Small intestine (tissue), 7 donors: ENCODE measurements around the gene IQCH. TPM values are rescaled to one million over a fixed set of nuclear protein-coding genes. Genes with fewer than 3 reads are reported as not detected.

Source experiments
- DNase-seq, 2 donors: peaks; one replicate each; pipeline versions ENCODE4 v3.0.0 to v3.0.0-alpha.2; 2013
- FAIRE-seq: peaks from 2 replicates; lab custom pipeline; 2012; peaks lifted over from hg19 to GRCh38; lab: Jason Lieb, UNC
- H3K27ac ChIP-seq, 3 donors: one replicate each; pipeline ENCODE4 v1.5.1; 2013; ENCODE audit warnings: low read length in 2 of 3, mild to moderate bottlenecking in 2 of 3, control low read depth in 1 of 3, inconsistent platforms in 1 of 3, low read depth in 1 of 3, moderate library complexity in 1 of 3
- H3K27me3 ChIP-seq, 3 donors: one replicate each; pipeline ENCODE4 v1.6.1; 2013; ENCODE audit warnings: low read length in 3 of 3, inconsistent platforms in 1 of 3; ENCODE audit not compliant: control insufficient read depth in 3 of 3, insufficient read depth in 3 of 3
- H3K36me3 ChIP-seq, 3 donors: one replicate each; pipeline ENCODE4 v1.6.1; 2013; ENCODE audit warnings: low read length in 3 of 3, inconsistent platforms in 1 of 3, low read depth in 1 of 3, mild to moderate bottlenecking in 1 of 3, moderate library complexity in 1 of 3; ENCODE audit not compliant: control insufficient read depth in 3 of 3, insufficient read depth in 2 of 3
- H3K4me1 ChIP-seq, 3 donors: one replicate each; pipeline ENCODE4 v1.6.1; 2013; ENCODE audit warnings: low read length in 2 of 3, inconsistent platforms in 1 of 3, low read depth in 1 of 3, mild to moderate bottlenecking in 1 of 3, moderate library complexity in 1 of 3; ENCODE audit not compliant: control insufficient read depth in 3 of 3, insufficient read depth in 2 of 3
- H3K4me3 ChIP-seq, 3 donors: one replicate each; pipeline ENCODE4 v1.5.1; 2013; ENCODE audit warnings: low read length in 3 of 3, control low read depth in 1 of 3, inconsistent platforms in 1 of 3, low read depth in 1 of 3, mild to moderate bottlenecking in 1 of 3, moderate library complexity in 1 of 3
- H3K9me3 ChIP-seq, 2 donors: one replicate each; pipeline ENCODE4 v1.6.1; 2013; ENCODE audit warnings: low read depth in 1 of 2, low read length in 1 of 2; ENCODE audit not compliant: control insufficient read depth in 2 of 2, insufficient read depth in 1 of 2
- WGBS, 3 donors: extraction: QIAGEN DNeasy Blood & Tissue Kit; methylation state at CpG; one replicate each; pipeline ENCODE4 v1.1.7; 2013; 5-methylcytosine and 5-hydroxymethylcytosine counted together
- polyA plus RNA-seq, 4 donors: library from polyadenylated mRNA; stranded (reverse) in 3 of 4; unstranded in 1 of 4; fragments of 200-250 nt in 3 of 4; fragments of 120-200 nt in 1 of 4; gene quantifications; one replicate each; pipeline versions ENCODE4 v1.2.1 to v1.2.3, GENCODE V29; 2013
- donor health status: healthy with polysubstance abuse.
- donor health status: control.
- donor health status: control.
- donor health status: Bipolar disorder and iron deficiency.
- donor health status: healthy.

Gene IQCH
- polyA plus RNA-seq, 4 donors: 0.27 to 0.72 (median 0.36) TPM; not detected in 1

GRCh38 chr15:67462875-67463274 is 208.3 kb downstream of the IQCH start:
- no peak for DNase-seq
- FAIRE-seq: no peak
- H3K36me3 ChIP-seq: peaks cover 0 to 4% (median 0%) of the 10 kb centered on the region in 3 donors
- no peaks in the 10 kb centered on the region for H3K9me3 ChIP-seq
- no peaks in the 10 kb centered on the region for H3K4me1 ChIP-seq
- H3K27me3 ChIP-seq: no peaks in the 10 kb centered on the region
- no peak overlapping the region for H3K27ac ChIP-seq
- whole genome bisulfite sequencing, 3 donors: 84 to 92% (median 92%) methylated on average over 3 of the region's 3 CpGs
- H3K4me3 ChIP-seq: no peak overlapping the region

- Histone ChIP-seq H3K4me3 (no peak overlapping the region), H3K4me1 (no peaks in the 10 kb centered on the region), H3K27me3 (no peaks in the 10 kb centered on the region), H3K36me3 (peaks cover 0 to 4% (median 0%) of the 10 kb centered on the region in 3 donors), H3K27ac (no peak overlapping the region), H3K9me3 (no peaks in the 10 kb centered on the region)
- DNase-seq: peak in 1 of 2 donors; percentile 5
- FAIRE-seq: no peak
Observed at GRCh38 chr15:67463488-67463887, 208.9 kb downstream of the IQCH start.

- H3K4me1 ChIP-seq: no peaks in the 10 kb centered on the region
- WGBS, 3 donors: 88 to 92% (median 91%) methylated on average over 12 of the region's 12 CpGs
- H3K27me3 ChIP-seq: no peaks in the 10 kb centered on the region
- FAIRE-seq (no peak), DNase-seq (no peak)
- H3K9me3 ChIP-seq: no peaks in the 10 kb centered on the region
- peaks cover 0 to 4% (median 0%) of the 10 kb centered on the region in 3 donors for H3K36me3 ChIP-seq
- H3K27ac ChIP-seq: no peak overlapping the region
- no peak overlapping the region for H3K4me3 ChIP-seq
Observed at GRCh38 chr15:67465196-67465952, 210.8 kb downstream of the IQCH start.

- DNase-seq (no peak), FAIRE-seq (no peak)
- peaks cover 0 to 4% (median 0%) of the 10 kb centered on the region in 3 donors for H3K36me3 ChIP-seq
- no peaks in the 10 kb centered on the region for H3K27me3 ChIP-seq
- WGBS, 3 donors: 79 to 90% (median 90%) methylated on average over 3 of the region's 3 CpGs
- H3K4me3 ChIP-seq: no peak overlapping the region
- H3K4me1 ChIP-seq: no peaks in the 10 kb centered on the region
- H3K27ac ChIP-seq: no peak overlapping the region
- H3K9me3 ChIP-seq: no peaks in the 10 kb centered on the region
Observed at GRCh38 chr15:67468416-67468815, 213.8 kb downstream of the IQCH start.

GRCh38 chr15:67469680-67470079 is 215.1 kb downstream of the IQCH start:
- H3K27ac ChIP-seq: no peak overlapping the region
- H3K4me1 ChIP-seq: no peaks in the 10 kb centered on the region
- DNase-seq (no peak), FAIRE-seq (no peak)
- H3K9me3 ChIP-seq: no peaks in the 10 kb centered on the region
- WGBS, 3 donors: 74 to 94% (median 91%) methylated on average over 3 of the region's 3 CpGs
- H3K36me3 ChIP-seq: peaks cover 0 to 4% (median 0%) of the 10 kb centered on the region in 3 donors
- no peaks in the 10 kb centered on the region for H3K27me3 ChIP-seq
- H3K4me3 ChIP-seq: no peak overlapping the region

GRCh38 chr15:67472957-67473356 is 218.4 kb downstream of the IQCH start:
- Histone ChIP-seq H3K36me3 (no peaks in the 10 kb centered on the region), H3K27me3 (no peaks in the 10 kb centered on the region), H3K4me3 (no peak overlapping the region), H3K4me1 (no peaks in the 10 kb centered on the region), H3K27ac (no peak overlapping the region), H3K9me3 (no peaks in the 10 kb centered on the region)
- DNase-seq (no peak), FAIRE-seq (no peak)
- 87 to 100% (median 93%) methylated on average over 1 of the region's 1 CpG for WGBS, 3 donors

GRCh38 chr15:67474405-67475110 is 220.0 kb downstream of the IQCH start:
- no peak for FAIRE-seq
- 78 to 79% (median 78%) methylated on average over 5 of the region's 5 CpGs for WGBS, 3 donors
- no peak overlapping the region for H3K27ac ChIP-seq

GRCh38 chr15:67479781-67480505 is 225.4 kb downstream of the IQCH start:
- no peak overlapping the region for H3K4me3 ChIP-seq
- H3K27me3 ChIP-seq: no peaks in the 10 kb centered on the region
- no peaks in the 10 kb centered on the region for H3K9me3 ChIP-seq
- H3K27ac ChIP-seq: no peak overlapping the region
- no peaks in the 10 kb centered on the region for H3K4me1 ChIP-seq
- 74 to 88% (median 84%) methylated on average over 5 of the region's 5 CpGs for WGBS, 3 donors
- FAIRE-seq: no peak
- H3K36me3 ChIP-seq: no peaks in the 10 kb centered on the region
- DNase-seq: no peak

More at GRCh38 chr15:67474405-67475110, 220.0 kb downstream of the IQCH start:
- DNase-seq: no peak
- no peaks in the 10 kb centered on the region for H3K9me3 ChIP-seq
- no peaks in the 10 kb centered on the region for H3K27me3 ChIP-seq
- H3K4me1 ChIP-seq: no peaks in the 10 kb centered on the region
- H3K36me3 ChIP-seq: no peaks in the 10 kb centered on the region
- H3K4me3 ChIP-seq: no peak overlapping the region
